OCI-LY7 (cell line): ENCODE results near the gene ACP4. TPM values are rescaled to one million over a fixed set of nuclear protein-coding genes. Genes with fewer than 3 reads are reported as not detected.

Source experiments
- BruUV-seq: library from RNA; stranded (reverse); fragments of 400-500 nt; replicated peaks from 2 replicates; lab custom pipeline; 2021; lab: Mats Ljungman, UMichigan
- CTCF ChIA-PET: fragments of 300-600 bp; sonication (Branson Sonifier 250); formaldehyde crosslinking; loops from one replicate; lab custom pipeline; 2022; ENCODE audit warnings: antibody characterized with exemption; ENCODE audit not compliant: unreplicated experiment; lab: Charles Lee
- POLR2A ChIA-PET: fragments of 300-600 bp; sonication (Branson Sonifier 250); formaldehyde crosslinking; loops from one replicate; lab custom pipeline; 2022; ENCODE audit warnings: antibody characterized with exemption; lab: Charles Lee
- DNase-seq: peaks from one replicate; pipeline ENCODE4 v3.0.0-alpha.2; 2015; ENCODE audit warnings: low spot score
- H2AFZ ChIP-seq: fragments of 200-600 bp; sonication (generic), shearing (Covaris generic); 2 replicates; pipeline ENCODE4 v1.6.1; 2014; ENCODE audit warnings: mild to moderate bottlenecking, antibody characterized with exemption, low read length, moderate library complexity
- H3K27ac ChIP-seq: fragments of 200-600 bp; sonication (generic); 2 replicates; pipeline ENCODE4 v1.5.1; 2014; ENCODE audit warnings: mixed run types, low read depth, mild to moderate bottlenecking, moderate library complexity, low read length, inconsistent platforms; ENCODE audit not compliant: poor library complexity, severe bottlenecking
- H3K36me3 ChIP-seq: fragments of 200-600 bp; sonication (generic); 2 replicates; pipeline ENCODE4 v1.6.1; 2014; ENCODE audit warnings: mild to moderate bottlenecking, antibody characterized with exemption, low read length, moderate library complexity, mixed read lengths; ENCODE audit not compliant: insufficient read depth
- H3K4me1 ChIP-seq: fragments of 200-600 bp; sonication (generic); 2 replicates; pipeline ENCODE4 v1.5.1; 2014; ENCODE audit warnings: mild to moderate bottlenecking, low read length; ENCODE audit not compliant: insufficient read depth, poor library complexity, severe bottlenecking
- H3K4me2 ChIP-seq: fragments of 200-600 bp; sonication (generic); 2 replicates; pipeline ENCODE4 v1.6.1; 2014; ENCODE audit warnings: mild to moderate bottlenecking, low read length
- H3K4me3 ChIP-seq: fragments of 200-600 bp; sonication (generic); 2 replicates; pipeline ENCODE4 v1.5.1; 2014; ENCODE audit warnings: mild to moderate bottlenecking, low read depth, low read length; ENCODE audit not compliant: poor library complexity, severe bottlenecking
- H3K79me2 ChIP-seq: fragments of 200-600 bp; sonication (generic); 2 replicates; pipeline ENCODE4 v1.6.1; 2016; ENCODE audit warnings: low read depth, mild to moderate bottlenecking, low read length, moderate library complexity, mixed read lengths; ENCODE audit not compliant: insufficient read depth
- H3K9me2 ChIP-seq: fragments of 200-600 bp; sonication (generic); 2 replicates; pipeline ENCODE4 v1.6.1; 2016; ENCODE audit warnings: mild to moderate bottlenecking, low read length, mixed read lengths; ENCODE audit not compliant: insufficient read depth
- H3K9me3 ChIP-seq: fragments of 200-600 bp; sonication (generic); 2 replicates; pipeline ENCODE4 v1.6.1; 2014; ENCODE audit warnings: mild to moderate bottlenecking, mixed run types, low read length, mixed read lengths
- H4K20me1 ChIP-seq: fragments of 200-600 bp; sonication (generic); 2 replicates; pipeline ENCODE4 v1.6.1; 2014; ENCODE audit warnings: mild to moderate bottlenecking, antibody characterized with exemption, low read length, moderate library complexity, mixed read lengths; ENCODE audit not compliant: insufficient read depth
- CTCF ChIP-seq: fragments of 200-600 bp; sonication (generic); conservative IDR thresholded peaks from 2 replicates; pipeline ENCODE4 v1.5.1; 2014; ENCODE audit warnings: mild to moderate bottlenecking, antibody characterized with exemption, low read length, moderate library complexity, mixed read lengths
- EZH2phosphoT487 ChIP-seq: fragments of 200-600 bp; sonication (generic); IDR thresholded peaks from 2 replicates; pipeline ENCODE4 v1.6.1; 2018; ENCODE audit warnings: low read depth, borderline replicate concordance, mild to moderate bottlenecking, mixed run types, antibody characterized with exemption, low read length, moderate library complexity, mixed read lengths
- intact Hi-C: fragments of 100-400 bp; cut with micrococcal nuclease; formaldehyde crosslinking; loops from one replicate; pipeline ENCODE4 v1.10.0; 2022; ENCODE audit not compliant: unreplicated experiment
- total RNA-seq, 2 experiments: library from RNA; depleted of rRNA in 1 of 2; stranded (reverse); fragments of >200 nt in 1 of 2; shearing (Covaris generic) in 1 of 2; gene quantifications; 2 replicates each; pipeline ENCODE4 v1.2.3, GENCODE V29; 2014 to 2022

ACP4 gene
- total RNA-seq, 2 experiments from 2014 or later: not detected

- no peak overlapping the region for H3K4me2 ChIP-seq
- H3K9me3 ChIP-seq: peaks cover 5% of the 10 kb centered on the region; the same call in 1 of the 2 replicates
- H3K79me2 ChIP-seq: no peaks in the 10 kb centered on the region
- no peak overlapping the region for H3K27ac ChIP-seq
- H3K4me1 ChIP-seq: no peaks in the 10 kb centered on the region
- H4K20me1 ChIP-seq: no peaks in the 10 kb centered on the region
- ChIA-PET CTCF (no interaction called here), POLR2A (interaction anchor here (0.6 to 0.7 kb wide), 2 partner anchors 105 to 236 kb away, joined by 3 to 4 read pairs; no protein-coding TSS in a partner anchor)
- no TSS peak for BruUV-seq
- H3K9me2 ChIP-seq: no peaks in the 10 kb centered on the region
- H3K36me3 ChIP-seq: no peaks in the 10 kb centered on the region
- TF ChIP-seq EZH2phosphoT487: no peak
- no peak for TF ChIP-seq CTCF
- intact Hi-C loops: no loop called here
- H3K4me3 ChIP-seq: no peak overlapping the region
- no peak overlapping the region for H2AFZ ChIP-seq
- no peak for DNase-seq
Observed at GRCh38 chr19:50777261-50777660, 13.0 kb upstream of the ACP4 start.

GRCh38 chr19:50777830-50778303 is 12.3 kb upstream of the ACP4 start:
- CTCF ChIA-PET: no interaction called here
- no peaks in the 10 kb centered on the region for H3K9me2 ChIP-seq
- no peak for TF ChIP-seq CTCF
- no peak for TF ChIP-seq EZH2phosphoT487
- intact Hi-C loops: no loop called here
- no peaks in the 10 kb centered on the region for H3K36me3 ChIP-seq
- no peak for DNase-seq
- no TSS peak for BruUV-seq
- H3K4me1 ChIP-seq: no peaks in the 10 kb centered on the region
- H4K20me1 ChIP-seq: no peaks in the 10 kb centered on the region
- POLR2A ChIA-PET: no interaction called here
- H3K79me2 ChIP-seq: no peaks in the 10 kb centered on the region
- no peak overlapping the region for H3K4me3 ChIP-seq
- no peak overlapping the region for H2AFZ ChIP-seq
- no peak overlapping the region for H3K27ac ChIP-seq
- no peak overlapping the region for H3K4me2 ChIP-seq
- H3K9me3 ChIP-seq: no peaks in the 10 kb centered on the region

GRCh38 chr19:50778906-50779430 is 11.2 kb upstream of the ACP4 start:
- Histone ChIP-seq H3K9me2 (no peaks in the 10 kb centered on the region), H4K20me1 (no peaks in the 10 kb centered on the region), H3K27ac (no peak overlapping the region), H2AFZ (no peak overlapping the region), H3K4me2 (no peak overlapping the region), H3K79me2 (no peaks in the 10 kb centered on the region), H3K9me3 (no peaks in the 10 kb centered on the region), H3K4me1 (no peaks in the 10 kb centered on the region), H3K36me3 (no peaks in the 10 kb centered on the region), H3K4me3 (no peak overlapping the region)
- TF ChIP-seq EZH2phosphoT487 (no peak), CTCF (no peak)
- CTCF ChIA-PET: no interaction called here
- no peak for DNase-seq
- POLR2A ChIA-PET: no interaction called here
- intact Hi-C loops: no loop called here
- BruUV-seq: no TSS peak
